ENCODE results near the gene ERC2. TPM values are rescaled to one million over a fixed set of nuclear protein-coding genes. Genes with fewer than 3 reads are reported as not detected.

The ERC2 gene
- total and polyA plus RNA-seq, 2 of the 13 experiments (the other 11 are each of a cell fraction or from before 2014, with no cell fraction given), result 0.16 to 0.22 TPM

- DNase-seq (ENCODE audit: low spot score) (no peak), FAIRE-seq (no peak), ATAC-seq (no peak)
- no peaks in the 10 kb centered on the region for H3K9me3 ChIP-seq (ENCODE audit: low read length)
- no peak overlapping the region for H3K4me2 ChIP-seq (ENCODE audit: low read depth, low read length)
- no peaks in the 10 kb centered on the region for H3K27me3 ChIP-seq (ENCODE audit: control insufficient read depth in 1 of 2, insufficient read depth in 2 of 2, low read length in 2 of 2)
- in situ Hi-C loops (cut with HindIII; ENCODE audit: extremely low pct_ligation_motif_present, low pct_unique_long_range_greater_than_20kb) (no loop called here), intact Hi-C loops (cut with micrococcal nuclease; ENCODE audit: unreplicated experiment) (no loop called here)
- H3K9ac ChIP-seq (ENCODE audit: insufficient read depth, low read depth, low read length), result no peak overlapping the region
- no peaks in the 10 kb centered on the region for H3K4me1 ChIP-seq (ENCODE audit: insufficient read depth, low read length)
- ChIA-PET POLR2A (no interaction called here), CTCF (ENCODE audit: low intra/inter-chr PET ratio, low total read pairs) (no interaction called here)
- H3K27ac ChIP-seq (ENCODE audit: extremely low read length, insufficient read depth, low read length), result no peak overlapping the region
- WGBS (ENCODE audit: low lambda C conversion rate), result 24% methylated on average over 5 of the region's 6 CpGs
- BruUV-seq (replicated peaks), result no TSS peak
- H3K79me2 ChIP-seq (ENCODE audit: insufficient read depth, low read length), result no peaks in the 10 kb centered on the region
- no peak overlapping the region for H2AFZ ChIP-seq (ENCODE audit: low read length)
- H3K36me3 ChIP-seq (replicated peaks in 1 of 2; ENCODE audit: control insufficient read depth in 1 of 2, insufficient read depth in 2 of 2, low read length in 2 of 2), result no peaks in the 10 kb centered on the region
- TF ChIP-seq PITX1 (CRISPR knock-in tag; IDR thresholded peaks at IDR 0.05) (no peak), FOSL2 (CRISPR knock-in tag; IDR thresholded peaks at IDR 0.05) (no peak), RFXAP (CRISPR knock-in tag; IDR thresholded peaks at IDR 0.05; ENCODE audit: borderline replicate concordance) (no peak), ATF3 (CRISPR knock-in tag; IDR thresholded peaks at IDR 0.05) (no peak), ZEB1 (IDR thresholded peaks at IDR 0.05; ENCODE audit: insufficient replicate concordance, low read depth) (no peak), ZNF142 (CRISPR knock-in tag; IDR thresholded peaks at IDR 0.05) (no peak)
- H4K20me1 ChIP-seq (ENCODE audit: insufficient read depth, low read length), result no peaks in the 10 kb centered on the region
- H3K4me3 ChIP-seq (replicated peaks in 1 of 3; ENCODE audit: insufficient read depth in 1 of 3, low read depth in 2 of 3, low read length in 3 of 3), result no peak overlapping the region
These were observed 912.2 kb downstream of the ERC2 start for GRCh38 chr3:55555873-55556618.
